WTC11 (cell line): ENCODE data around the gene ARFIP1. TPM values are rescaled to one million over a fixed set of nuclear protein-coding genes. Genes with fewer than 3 reads are reported as not detected.

ENCODE experiments used
- ATAC-seq: fragments of 200-7000 bp; cut with Tn5 transposase; 2 replicates; pipeline ENCODE4 v1.10.0; 2021; ENCODE audit warnings: mild to moderate bottlenecking, moderate library complexity
- CTCF ChIA-PET: fragments of 300-600 bp; sonication (Branson Sonifier 250); formaldehyde crosslinking; loops from one replicate; lab custom pipeline; 2021; ENCODE audit warnings: antibody characterized with exemption; lab: Charles Lee
- POLR2A ChIA-PET: fragments of 350-600 bp; sonication (Branson Sonifier 250); formaldehyde crosslinking; loops from one replicate; lab custom pipeline; 2021; ENCODE audit warnings: antibody characterized with exemption; lab: Charles Lee
- DNase-seq: peaks from one replicate; pipeline ENCODE4 v3.0.0; 2021; ENCODE audit warnings: low spot score
- H3K27ac Mint-ChIP-seq: 2 replicates; pipeline ENCODE4 v1.8.0; 2021; ENCODE audit warnings: mixed read lengths
- H3K27me3 Mint-ChIP-seq: 2 replicates; pipeline ENCODE4 v1.8.0; 2021; ENCODE audit warnings: low read depth, mild to moderate bottlenecking, moderate library complexity, mixed read lengths
- H3K36me3 Mint-ChIP-seq: 2 replicates; pipeline ENCODE4 v1.8.0; 2021; ENCODE audit warnings: mixed read lengths
- H3K4me1 Mint-ChIP-seq: 2 replicates; pipeline ENCODE4 v1.8.0; 2022; ENCODE audit warnings: mixed read lengths
- H3K4me3 Mint-ChIP-seq: 2 replicates; pipeline ENCODE4 v1.8.0; 2021; ENCODE audit warnings: mild to moderate bottlenecking, moderate library complexity, mixed read lengths
- H3K9me3 Mint-ChIP-seq: 2 replicates; pipeline ENCODE4 v1.8.0; 2021; ENCODE audit warnings: mixed read lengths
- CBFB ChIP-seq: sonication (generic); formaldehyde crosslinking; IDR thresholded peaks from 2 replicates; pipeline ENCODE4 v1.8.1; 2022; ENCODE audit warnings: mild to moderate bottlenecking, low read depth, missing genetic modification reagents
- CREM ChIP-seq: sonication (generic); formaldehyde crosslinking; IDR thresholded peaks from 2 replicates; pipeline ENCODE4 v1.8.1; 2022; ENCODE audit warnings: mild to moderate bottlenecking, missing genetic modification reagents, moderate library complexity
- FOXJ3 ChIP-seq: sonication (generic); formaldehyde crosslinking; IDR thresholded peaks from 2 replicates; pipeline ENCODE4 v1.9.0; 2021; ENCODE audit warnings: missing genetic modification reagents, mild to moderate bottlenecking, borderline replicate concordance
- GTF2I ChIP-seq: fragments of 250-450 bp; sonication (Bioruptor Pico); conservative IDR thresholded peaks from 2 replicates; pipeline ENCODE4 v1.4.0; 2021; ENCODE audit warnings: mild to moderate bottlenecking
- JAZF1 ChIP-seq: fragments of 250-450 bp; sonication (Bioruptor Pico); IDR thresholded peaks from 2 replicates; pipeline ENCODE4 v1.9.0; 2021; ENCODE audit warnings: moderate library complexity, mild to moderate bottlenecking, inconsistent platforms
- JUN ChIP-seq: sonication (generic); formaldehyde crosslinking; IDR thresholded peaks from 2 replicates; pipeline ENCODE4 v1.8.0; 2023; ENCODE audit warnings: mild to moderate bottlenecking, missing genetic modification reagents
- NFATC4 ChIP-seq: fragments of 250-450 bp; sonication (Bioruptor Pico); IDR thresholded peaks from 2 replicates; pipeline ENCODE4 v1.9.0; 2021; ENCODE audit warnings: mild to moderate bottlenecking
- NR1H2 ChIP-seq: sonication (generic); formaldehyde crosslinking; IDR thresholded peaks from 2 replicates; pipeline ENCODE4 v1.9.0; 2021; ENCODE audit warnings: mild to moderate bottlenecking, moderate library complexity, missing genetic modification reagents
- ZNF138 ChIP-seq: sonication (generic); formaldehyde crosslinking; conservative IDR thresholded peaks from 2 replicates; pipeline ENCODE4 v1.8.1; 2022; ENCODE audit warnings: mild to moderate bottlenecking, moderate library complexity, missing genetic modification reagents
- total RNA-seq: library from RNA; stranded (reverse); gene quantifications from 3 replicates; pipeline ENCODE4 v1.2.3, GENCODE V29; 2021
- TF ChIP-seq, protein P1 (sequence below): sonication (generic); formaldehyde crosslinking; IDR thresholded peaks from 2 replicates; pipeline ENCODE4 v1.8.0; 2023; ENCODE audit warnings: missing genetic modification reagents, mild to moderate bottlenecking, borderline replicate concordance
- TF ChIP-seq, protein P2 (sequence below): fragments of 250-450 bp; sonication (Bioruptor Pico); IDR thresholded peaks from 2 replicates; pipeline ENCODE4 v1.9.0; 2021; ENCODE audit warnings: mild to moderate bottlenecking
- TF ChIP-seq, protein P3 (sequence below): sonication (generic); formaldehyde crosslinking; IDR thresholded peaks from 2 replicates; pipeline ENCODE4 v1.8.1; 2023; ENCODE audit warnings: mild to moderate bottlenecking, missing genetic modification reagents, borderline replicate concordance
- TF ChIP-seq, protein P4 (sequence below): sonication (generic); formaldehyde crosslinking; IDR thresholded peaks from 2 replicates; pipeline ENCODE4 v1.8.0; 2022; ENCODE audit warnings: mild to moderate bottlenecking, missing genetic modification reagents
- TF ChIP-seq, protein P5 (sequence below): sonication (generic); formaldehyde crosslinking; IDR thresholded peaks from 2 replicates; pipeline ENCODE4 v1.8.0; 2023; ENCODE audit warnings: mild to moderate bottlenecking, missing genetic modification reagents
- TF ChIP-seq, protein P6 (sequence below): sonication (generic); formaldehyde crosslinking; IDR thresholded peaks from 2 replicates; pipeline ENCODE4 v1.8.1; 2022; ENCODE audit warnings: mild to moderate bottlenecking, missing genetic modification reagents, moderate library complexity, borderline replicate concordance
- TF ChIP-seq, protein P7 (sequence below): sonication (generic); formaldehyde crosslinking; IDR thresholded peaks from 2 replicates; pipeline ENCODE4 v1.8.1; 2023; ENCODE audit warnings: mild to moderate bottlenecking, moderate library complexity, missing genetic modification reagents

The ARFIP1 gene
- total RNA-seq, 1 experiment from 2014 or later: 35.3 TPM

DNA sequence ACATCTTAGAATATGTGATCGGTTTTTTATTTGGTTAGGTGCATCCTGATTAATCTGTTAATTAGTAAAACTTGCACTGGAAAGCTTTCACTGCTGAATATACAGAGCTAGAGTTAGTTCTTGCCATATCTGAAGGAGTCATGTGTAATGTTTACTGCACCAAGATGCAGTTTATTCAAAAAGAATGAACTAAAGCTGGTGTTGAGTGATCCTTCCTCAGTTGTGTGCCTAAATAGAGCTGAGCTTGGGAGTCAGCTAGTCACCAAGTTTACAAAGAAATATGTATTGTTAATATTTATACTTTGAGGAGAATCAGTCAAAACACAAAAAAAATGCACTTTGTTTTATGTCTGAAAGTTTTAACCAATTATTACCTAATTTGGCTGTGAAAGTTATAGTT, 102.2 kb downstream of the ARFIP1 start (continued):
- TF ChIP-seq, protein P1, sequence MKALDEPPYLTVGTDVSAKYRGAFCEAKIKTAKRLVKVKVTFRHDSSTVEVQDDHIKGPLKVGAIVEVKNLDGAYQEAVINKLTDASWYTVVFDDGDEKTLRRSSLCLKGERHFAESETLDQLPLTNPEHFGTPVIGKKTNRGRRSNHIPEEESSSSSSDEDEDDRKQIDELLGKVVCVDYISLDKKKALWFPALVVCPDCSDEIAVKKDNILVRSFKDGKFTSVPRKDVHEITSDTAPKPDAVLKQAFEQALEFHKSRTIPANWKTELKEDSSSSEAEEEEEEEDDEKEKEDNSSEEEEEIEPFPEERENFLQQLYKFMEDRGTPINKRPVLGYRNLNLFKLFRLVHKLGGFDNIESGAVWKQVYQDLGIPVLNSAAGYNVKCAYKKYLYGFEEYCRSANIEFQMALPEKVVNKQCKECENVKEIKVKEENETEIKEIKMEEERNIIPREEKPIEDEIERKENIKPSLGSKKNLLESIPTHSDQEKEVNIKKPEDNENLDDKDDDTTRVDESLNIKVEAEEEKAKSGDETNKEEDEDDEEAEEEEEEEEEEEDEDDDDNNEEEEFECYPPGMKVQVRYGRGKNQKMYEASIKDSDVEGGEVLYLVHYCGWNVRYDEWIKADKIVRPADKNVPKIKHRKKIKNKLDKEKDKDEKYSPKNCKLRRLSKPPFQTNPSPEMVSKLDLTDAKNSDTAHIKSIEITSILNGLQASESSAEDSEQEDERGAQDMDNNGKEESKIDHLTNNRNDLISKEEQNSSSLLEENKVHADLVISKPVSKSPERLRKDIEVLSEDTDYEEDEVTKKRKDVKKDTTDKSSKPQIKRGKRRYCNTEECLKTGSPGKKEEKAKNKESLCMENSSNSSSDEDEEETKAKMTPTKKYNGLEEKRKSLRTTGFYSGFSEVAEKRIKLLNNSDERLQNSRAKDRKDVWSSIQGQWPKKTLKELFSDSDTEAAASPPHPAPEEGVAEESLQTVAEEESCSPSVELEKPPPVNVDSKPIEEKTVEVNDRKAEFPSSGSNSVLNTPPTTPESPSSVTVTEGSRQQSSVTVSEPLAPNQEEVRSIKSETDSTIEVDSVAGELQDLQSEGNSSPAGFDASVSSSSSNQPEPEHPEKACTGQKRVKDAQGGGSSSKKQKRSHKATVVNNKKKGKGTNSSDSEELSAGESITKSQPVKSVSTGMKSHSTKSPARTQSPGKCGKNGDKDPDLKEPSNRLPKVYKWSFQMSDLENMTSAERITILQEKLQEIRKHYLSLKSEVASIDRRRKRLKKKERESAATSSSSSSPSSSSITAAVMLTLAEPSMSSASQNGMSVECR (CRISPR knock-in tag): no peak
- TF ChIP-seq JUN (CRISPR knock-in tag) (no peak), JAZF1 (no peak)
- TF ChIP-seq, protein P2, sequence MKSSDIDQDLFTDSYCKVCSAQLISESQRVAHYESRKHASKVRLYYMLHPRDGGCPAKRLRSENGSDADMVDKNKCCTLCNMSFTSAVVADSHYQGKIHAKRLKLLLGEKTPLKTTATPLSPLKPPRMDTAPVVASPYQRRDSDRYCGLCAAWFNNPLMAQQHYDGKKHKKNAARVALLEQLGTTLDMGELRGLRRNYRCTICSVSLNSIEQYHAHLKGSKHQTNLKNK: no peak
- TF ChIP-seq, protein P3, sequence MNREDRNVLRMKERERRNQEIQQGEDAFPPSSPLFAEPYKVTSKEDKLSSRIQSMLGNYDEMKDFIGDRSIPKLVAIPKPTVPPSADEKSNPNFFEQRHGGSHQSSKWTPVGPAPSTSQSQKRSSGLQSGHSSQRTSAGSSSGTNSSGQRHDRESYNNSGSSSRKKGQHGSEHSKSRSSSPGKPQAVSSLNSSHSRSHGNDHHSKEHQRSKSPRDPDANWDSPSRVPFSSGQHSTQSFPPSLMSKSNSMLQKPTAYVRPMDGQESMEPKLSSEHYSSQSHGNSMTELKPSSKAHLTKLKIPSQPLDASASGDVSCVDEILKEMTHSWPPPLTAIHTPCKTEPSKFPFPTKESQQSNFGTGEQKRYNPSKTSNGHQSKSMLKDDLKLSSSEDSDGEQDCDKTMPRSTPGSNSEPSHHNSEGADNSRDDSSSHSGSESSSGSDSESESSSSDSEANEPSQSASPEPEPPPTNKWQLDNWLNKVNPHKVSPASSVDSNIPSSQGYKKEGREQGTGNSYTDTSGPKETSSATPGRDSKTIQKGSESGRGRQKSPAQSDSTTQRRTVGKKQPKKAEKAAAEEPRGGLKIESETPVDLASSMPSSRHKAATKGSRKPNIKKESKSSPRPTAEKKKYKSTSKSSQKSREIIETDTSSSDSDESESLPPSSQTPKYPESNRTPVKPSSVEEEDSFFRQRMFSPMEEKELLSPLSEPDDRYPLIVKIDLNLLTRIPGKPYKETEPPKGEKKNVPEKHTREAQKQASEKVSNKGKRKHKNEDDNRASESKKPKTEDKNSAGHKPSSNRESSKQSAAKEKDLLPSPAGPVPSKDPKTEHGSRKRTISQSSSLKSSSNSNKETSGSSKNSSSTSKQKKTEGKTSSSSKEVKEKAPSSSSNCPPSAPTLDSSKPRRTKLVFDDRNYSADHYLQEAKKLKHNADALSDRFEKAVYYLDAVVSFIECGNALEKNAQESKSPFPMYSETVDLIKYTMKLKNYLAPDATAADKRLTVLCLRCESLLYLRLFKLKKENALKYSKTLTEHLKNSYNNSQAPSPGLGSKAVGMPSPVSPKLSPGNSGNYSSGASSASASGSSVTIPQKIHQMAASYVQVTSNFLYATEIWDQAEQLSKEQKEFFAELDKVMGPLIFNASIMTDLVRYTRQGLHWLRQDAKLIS (CRISPR knock-in tag): no peak

DNA sequence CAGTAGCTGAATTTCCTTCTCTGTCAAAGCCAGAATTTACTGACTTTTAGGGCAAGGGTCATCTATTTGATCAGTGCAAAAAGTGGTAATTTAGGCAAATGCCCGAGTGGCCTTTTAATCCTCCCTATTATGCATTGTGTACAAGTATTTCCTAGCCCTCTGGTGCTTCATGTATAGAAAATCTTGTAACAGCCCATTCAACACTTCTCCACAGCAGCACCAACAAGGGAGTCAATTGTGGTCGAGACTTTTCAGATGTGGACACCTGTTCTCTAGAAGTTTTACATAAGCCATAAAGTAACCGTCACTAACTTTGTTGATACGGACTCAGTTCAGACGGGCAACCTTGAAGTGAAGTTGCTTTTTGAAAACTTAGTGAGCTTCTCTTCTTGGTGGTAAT, 105.4 kb downstream of the ARFIP1 start:
- CTCF ChIA-PET: interaction anchor here (1.2 to 1.4 kb wide), 2 partner anchors 15 to 50 kb away, joined by 3 read pairs; partner anchors contain the start of gene FHDC1
- POLR2A ChIA-PET: no interaction called here
- Mint-ChIP-seq H3K27me3 (no peaks in the 10 kb centered on the region), H3K36me3 (peaks cover 9% of the 10 kb centered on the region)
- DNase-seq: no peak
- TF ChIP-seq NR1H2 (CRISPR knock-in tag): no peak
- TF ChIP-seq GTF2I (CRISPR knock-in tag): no peak
- no peak for TF ChIP-seq CREM
- no peak for TF ChIP-seq ZNF138
- no peak for TF ChIP-seq FOXJ3 (CRISPR knock-in tag)
- TF ChIP-seq, protein P4, sequence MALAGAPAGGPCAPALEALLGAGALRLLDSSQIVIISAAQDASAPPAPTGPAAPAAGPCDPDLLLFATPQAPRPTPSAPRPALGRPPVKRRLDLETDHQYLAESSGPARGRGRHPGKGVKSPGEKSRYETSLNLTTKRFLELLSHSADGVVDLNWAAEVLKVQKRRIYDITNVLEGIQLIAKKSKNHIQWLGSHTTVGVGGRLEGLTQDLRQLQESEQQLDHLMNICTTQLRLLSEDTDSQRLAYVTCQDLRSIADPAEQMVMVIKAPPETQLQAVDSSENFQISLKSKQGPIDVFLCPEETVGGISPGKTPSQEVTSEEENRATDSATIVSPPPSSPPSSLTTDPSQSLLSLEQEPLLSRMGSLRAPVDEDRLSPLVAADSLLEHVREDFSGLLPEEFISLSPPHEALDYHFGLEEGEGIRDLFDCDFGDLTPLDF (CRISPR knock-in tag): no peak
- TF ChIP-seq, all 79 proteins: peak for 0
- Mint-ChIP-seq H3K4me3 (no peak overlapping the region), H3K27ac (no peak overlapping the region), H3K4me1 (peaks cover 16% of the 10 kb centered on the region), H3K9me3 (no peaks in the 10 kb centered on the region)
- ATAC-seq: no peak

DNA sequence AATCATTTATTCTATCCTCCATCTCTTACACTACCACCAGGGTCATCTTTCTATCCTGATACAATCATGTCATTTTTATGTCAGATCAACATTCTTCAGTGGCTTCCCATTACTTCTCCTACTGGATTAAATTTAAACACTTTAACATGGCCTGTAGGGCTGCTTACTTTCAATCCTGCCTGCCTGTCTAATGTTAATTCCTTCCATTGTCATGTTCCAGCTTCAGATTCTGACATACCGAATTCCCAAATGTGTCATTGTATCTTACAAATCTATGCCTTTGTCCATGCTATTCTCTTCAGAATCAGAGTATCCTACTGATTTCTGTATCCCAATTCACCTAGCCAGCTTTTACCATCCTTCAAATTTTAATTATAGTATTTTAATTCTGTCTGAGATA, 106.4 kb downstream of the ARFIP1 start:
- CTCF ChIA-PET: interaction anchor here (1.2 to 1.4 kb wide), 2 partner anchors 16 to 49 kb away, joined by 3 read pairs; partner anchors contain the start of gene FHDC1
- POLR2A ChIA-PET: no interaction called here
- Mint-ChIP-seq H3K27me3 (no peaks in the 10 kb centered on the region), H3K27ac (no peak overlapping the region; the same call in 1 of the 2 replicates), H3K9me3 (no peaks in the 10 kb centered on the region), H3K4me1 (peaks cover 21% of the 10 kb centered on the region), H3K36me3 (peaks cover 11% of the 10 kb centered on the region), H3K4me3 (no peak overlapping the region)
- DNase-seq (no peak), ATAC-seq (peak; percentile 53; the same call in 1 of the 2 replicates)
- TF ChIP-seq GTF2I (CRISPR knock-in tag): no peak
- no peak for TF ChIP-seq FOXJ3 (CRISPR knock-in tag)
- no peak for TF ChIP-seq NFATC4 (CRISPR knock-in tag)
- TF ChIP-seq, protein P5, sequence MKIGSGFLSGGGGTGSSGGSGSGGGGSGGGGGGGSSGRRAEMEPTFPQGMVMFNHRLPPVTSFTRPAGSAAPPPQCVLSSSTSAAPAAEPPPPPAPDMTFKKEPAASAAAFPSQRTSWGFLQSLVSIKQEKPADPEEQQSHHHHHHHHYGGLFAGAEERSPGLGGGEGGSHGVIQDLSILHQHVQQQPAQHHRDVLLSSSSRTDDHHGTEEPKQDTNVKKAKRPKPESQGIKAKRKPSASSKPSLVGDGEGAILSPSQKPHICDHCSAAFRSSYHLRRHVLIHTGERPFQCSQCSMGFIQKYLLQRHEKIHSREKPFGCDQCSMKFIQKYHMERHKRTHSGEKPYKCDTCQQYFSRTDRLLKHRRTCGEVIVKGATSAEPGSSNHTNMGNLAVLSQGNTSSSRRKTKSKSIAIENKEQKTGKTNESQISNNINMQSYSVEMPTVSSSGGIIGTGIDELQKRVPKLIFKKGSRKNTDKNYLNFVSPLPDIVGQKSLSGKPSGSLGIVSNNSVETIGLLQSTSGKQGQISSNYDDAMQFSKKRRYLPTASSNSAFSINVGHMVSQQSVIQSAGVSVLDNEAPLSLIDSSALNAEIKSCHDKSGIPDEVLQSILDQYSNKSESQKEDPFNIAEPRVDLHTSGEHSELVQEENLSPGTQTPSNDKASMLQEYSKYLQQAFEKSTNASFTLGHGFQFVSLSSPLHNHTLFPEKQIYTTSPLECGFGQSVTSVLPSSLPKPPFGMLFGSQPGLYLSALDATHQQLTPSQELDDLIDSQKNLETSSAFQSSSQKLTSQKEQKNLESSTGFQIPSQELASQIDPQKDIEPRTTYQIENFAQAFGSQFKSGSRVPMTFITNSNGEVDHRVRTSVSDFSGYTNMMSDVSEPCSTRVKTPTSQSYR (CRISPR knock-in tag): no peak
- TF ChIP-seq, protein P6, sequence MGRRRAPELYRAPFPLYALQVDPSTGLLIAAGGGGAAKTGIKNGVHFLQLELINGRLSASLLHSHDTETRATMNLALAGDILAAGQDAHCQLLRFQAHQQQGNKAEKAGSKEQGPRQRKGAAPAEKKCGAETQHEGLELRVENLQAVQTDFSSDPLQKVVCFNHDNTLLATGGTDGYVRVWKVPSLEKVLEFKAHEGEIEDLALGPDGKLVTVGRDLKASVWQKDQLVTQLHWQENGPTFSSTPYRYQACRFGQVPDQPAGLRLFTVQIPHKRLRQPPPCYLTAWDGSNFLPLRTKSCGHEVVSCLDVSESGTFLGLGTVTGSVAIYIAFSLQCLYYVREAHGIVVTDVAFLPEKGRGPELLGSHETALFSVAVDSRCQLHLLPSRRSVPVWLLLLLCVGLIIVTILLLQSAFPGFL: no peak
- TF ChIP-seq CBFB (CRISPR knock-in tag): no peak
- TF ChIP-seq, protein P7, sequence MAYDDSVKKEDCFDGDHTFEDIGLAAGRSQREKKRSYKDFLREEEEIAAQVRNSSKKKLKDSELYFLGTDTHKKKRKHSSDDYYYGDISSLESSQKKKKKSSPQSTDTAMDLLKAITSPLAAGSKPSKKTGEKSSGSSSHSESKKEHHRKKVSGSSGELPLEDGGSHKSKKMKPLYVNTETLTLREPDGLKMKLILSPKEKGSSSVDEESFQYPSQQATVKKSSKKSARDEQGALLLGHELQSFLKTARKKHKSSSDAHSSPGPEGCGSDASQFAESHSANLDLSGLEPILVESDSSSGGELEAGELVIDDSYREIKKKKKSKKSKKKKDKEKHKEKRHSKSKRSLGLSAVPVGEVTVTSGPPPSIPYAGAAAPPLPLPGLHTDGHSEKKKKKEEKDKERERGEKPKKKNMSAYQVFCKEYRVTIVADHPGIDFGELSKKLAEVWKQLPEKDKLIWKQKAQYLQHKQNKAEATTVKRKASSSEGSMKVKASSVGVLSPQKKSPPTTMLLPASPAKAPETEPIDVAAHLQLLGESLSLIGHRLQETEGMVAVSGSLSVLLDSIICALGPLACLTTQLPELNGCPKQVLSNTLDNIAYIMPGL: no peak
- TF ChIP-seq JUN (CRISPR knock-in tag): no peak
